GM03348 (cell line): Measurements from ENCODE around the gene ZSCAN16.

Experiments used
- DNase-seq: peaks from one replicate; pipeline ENCODE4 v3.0.0; 2012; ENCODE audit warnings: low spot score

Gene ZSCAN16

DNA sequence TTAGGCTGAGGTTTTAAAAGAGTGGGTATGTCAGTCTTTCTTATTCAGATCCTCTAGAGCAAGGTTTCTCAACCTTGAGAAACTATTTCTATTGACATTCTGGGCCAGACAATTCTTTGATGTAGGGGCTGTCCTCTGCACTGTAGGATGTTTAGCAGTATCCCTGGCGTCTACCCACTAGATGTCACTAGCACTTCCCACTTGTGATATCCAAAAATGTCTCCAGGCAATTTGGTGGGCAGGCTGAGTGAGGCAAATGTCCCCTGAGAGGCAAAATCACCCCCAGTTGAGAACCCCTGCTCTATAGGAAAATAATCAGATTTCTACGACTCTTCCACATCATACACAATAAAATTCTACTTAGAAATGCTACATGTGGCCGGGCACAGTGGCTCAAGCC, 9.6 kb downstream of the ZSCAN16 start:
- peak; percentile 23 for DNase-seq

DNA sequence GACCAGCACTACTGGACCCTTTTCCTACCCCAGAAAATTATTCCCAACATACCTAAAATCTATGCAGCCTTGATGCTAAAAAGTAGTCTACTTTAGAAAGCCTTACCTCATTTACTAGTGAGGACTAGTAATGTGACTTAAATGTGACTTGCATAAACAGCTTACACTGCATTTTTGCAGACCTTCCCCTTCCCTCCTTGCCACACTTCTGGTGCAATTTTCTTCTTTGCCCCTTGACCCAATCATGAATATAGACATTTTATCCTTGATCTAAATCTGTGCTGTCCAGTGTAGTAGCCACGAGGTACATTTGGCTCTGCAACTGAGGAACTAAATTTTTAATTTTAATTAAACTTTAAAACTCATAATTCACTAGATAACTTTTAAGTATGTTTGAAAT, 10.3 kb downstream of the ZSCAN16 start:
- DNase-seq: no peak

DNA sequence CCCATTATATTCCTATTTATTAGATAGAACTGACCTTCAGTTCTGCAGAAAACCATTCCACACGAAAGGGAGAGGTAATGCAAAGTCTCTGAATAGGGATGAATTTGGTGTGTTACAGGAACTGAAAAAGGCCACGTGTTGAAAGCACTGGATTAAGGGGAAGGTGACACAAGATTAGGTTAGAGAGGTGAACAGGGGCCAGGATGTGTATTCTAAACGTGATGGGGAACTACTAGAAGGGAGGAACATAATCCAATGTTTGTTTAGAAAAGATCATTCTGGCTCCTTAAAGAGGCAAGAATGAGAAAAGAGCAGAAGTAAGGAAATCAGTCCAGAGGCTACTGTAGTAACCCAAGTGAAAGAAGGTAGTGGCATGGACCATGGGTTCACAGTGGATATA, 11.0 kb downstream of the ZSCAN16 start:
- DNase-seq: no peak

DNA sequence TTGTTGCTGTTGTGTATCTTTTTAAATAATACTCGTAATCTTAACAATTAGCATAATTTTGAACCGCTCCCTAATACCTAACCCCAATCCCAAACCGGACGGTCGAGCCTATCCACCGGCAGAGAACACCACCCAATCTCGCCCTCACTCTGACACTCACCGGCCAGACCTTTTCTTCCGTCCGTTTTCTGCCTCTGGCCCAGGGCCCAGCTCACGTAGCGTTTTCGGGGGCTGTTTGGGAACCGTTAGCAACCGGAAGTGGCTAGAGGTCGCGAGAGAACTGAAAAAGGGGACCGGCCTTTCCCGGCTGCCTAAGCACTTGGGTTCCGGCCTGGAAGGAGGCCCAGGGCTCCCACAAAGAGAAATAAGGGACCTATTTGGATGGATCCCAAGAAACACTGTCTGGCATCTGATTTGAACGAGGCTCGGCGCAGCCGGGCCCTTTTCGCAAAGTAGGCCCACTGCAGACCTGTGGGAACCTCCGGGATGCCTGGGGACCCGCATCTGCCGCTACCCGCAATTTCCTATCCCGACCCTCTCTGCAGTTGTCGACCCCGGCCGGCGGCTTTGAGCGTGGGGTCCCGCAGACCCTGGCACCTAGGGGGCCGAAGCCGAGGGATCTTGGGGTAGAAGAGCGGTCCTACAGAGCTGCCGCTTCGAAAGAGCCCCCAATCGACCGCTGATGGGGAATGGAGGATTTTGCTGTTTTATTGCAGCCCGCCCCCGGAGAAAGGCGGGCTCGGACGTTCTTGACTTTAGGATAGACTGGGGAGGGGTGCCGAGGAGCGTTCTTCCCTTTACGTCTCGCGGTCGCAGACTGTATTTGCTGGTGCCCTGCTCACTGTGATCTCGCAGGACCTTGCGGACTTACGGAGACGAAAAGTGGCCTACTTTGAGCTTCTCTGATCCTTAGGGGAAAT, 12.4 kb downstream of the ZSCAN16 start:
- DNase-seq: peak; percentile 90

DNA sequence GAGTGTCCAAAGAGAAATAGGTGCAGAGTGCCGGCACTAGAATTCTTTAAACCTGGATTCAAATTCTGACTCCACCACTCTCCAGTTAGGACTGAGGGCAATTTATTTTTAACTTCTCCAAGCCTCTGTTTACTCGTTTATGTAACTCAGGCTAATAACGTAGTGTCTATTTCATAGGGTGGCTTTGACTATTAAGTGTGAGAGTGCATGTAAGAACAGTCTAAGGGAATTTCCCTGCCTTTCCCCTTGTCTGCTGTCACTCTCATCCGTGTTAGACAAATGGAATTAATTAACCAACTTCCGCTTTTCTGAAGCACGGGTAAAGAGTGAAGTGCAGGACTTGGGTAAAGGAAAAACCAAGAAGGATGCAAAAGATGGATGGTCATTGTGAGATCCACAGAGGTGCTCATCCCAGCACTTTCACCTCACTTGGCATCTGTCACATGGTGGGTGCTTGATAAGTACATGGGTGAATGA, 13.1 kb downstream of the ZSCAN16 start:
- no peak for DNase-seq

DNA sequence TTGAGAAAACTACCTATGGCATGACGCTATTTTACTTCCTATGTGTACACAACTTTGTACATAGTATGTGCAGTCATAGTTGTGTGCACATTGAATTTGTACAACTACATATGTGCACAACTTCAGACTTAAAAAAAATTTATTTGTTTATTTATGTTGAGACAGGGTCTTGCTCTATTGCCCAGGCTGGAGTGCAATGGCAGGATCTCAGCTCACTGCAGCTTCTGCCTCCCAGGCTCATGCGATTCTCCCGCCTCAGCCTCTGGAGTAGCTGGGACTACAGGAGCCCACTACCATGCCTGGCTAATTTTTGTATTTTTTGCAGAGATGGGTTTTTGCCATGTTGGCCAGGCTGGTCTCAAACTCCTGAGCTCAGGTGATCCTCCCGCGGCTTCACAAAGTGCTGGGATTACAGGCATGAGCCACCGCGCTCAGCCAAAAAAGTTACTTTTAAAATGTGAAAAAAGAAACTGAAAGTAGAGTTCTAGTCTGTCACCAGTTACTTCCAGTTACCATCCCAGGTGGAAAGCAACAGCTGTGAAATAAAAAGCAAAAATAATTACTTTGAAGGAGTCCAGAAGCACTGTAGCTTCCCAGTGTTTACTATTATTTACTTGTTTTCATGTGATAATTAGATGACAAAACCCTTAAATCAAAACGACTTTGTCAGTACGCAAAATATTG, 15.6 kb downstream of the ZSCAN16 start:
- DNase-seq: no peak

DNA sequence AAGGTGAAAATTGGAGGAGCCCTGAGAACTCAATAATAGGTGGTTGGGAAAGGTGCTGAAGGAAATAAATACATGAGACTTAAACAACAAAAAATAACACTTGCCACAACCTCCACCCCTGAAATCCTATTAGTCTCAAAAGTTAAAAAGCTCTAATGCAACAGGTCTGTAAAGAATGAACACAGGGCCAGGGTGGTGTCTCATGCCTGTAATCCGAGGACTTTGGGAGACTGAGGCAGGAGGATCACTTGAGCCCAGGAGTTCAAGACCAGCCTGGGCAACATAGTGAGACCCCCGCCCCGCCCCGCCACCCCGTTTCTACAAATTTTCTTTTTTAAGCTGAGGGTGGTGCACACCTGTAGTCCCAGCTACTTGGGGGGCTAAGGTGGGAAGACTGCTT, 16.2 kb downstream of the ZSCAN16 start:
- no peak for DNase-seq

DNA sequence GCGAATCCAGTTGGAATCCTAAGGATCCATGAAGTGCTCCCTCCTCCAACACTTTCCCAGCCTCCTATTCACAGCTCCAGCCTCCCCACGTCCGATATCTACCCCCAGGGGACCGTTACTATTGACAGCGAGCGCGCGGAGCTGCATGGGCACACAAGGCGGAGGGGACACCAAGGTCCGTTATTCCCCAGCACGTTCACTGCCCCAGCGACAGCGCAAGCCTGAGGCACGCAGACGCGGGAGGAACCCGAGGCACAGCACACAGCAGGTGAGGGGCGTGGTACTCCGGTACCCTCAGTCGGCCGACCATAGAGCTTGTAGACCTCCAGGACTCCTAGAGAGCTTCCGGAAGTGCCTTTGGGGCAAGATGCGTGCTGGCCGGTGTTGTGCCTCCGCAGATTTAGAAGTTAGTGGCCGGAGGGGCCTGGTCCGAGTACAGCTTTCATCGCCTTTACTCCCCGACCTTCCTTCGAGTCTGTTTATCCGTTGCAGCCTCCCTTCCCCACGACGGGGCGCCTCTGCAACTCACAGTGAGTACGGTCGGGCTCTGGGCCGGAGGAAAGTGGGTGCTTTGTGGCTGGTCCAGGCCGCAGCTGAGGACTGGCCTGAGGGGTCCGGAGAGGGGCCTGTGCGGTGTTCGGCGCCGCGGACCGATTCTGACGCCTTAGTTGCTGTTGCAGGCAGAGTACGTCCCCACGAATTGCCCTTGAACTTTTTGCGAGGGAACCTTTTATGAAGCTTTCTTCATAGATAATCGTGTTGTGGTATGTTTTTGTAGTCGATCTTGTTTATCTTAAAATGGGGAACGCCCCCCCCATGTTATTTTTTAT, 17.3 kb downstream of the ZSCAN16 start, which contains the start of gene ZKSCAN8:
Gene ZKSCAN8 (plus strand): TSS at position 384 of the 830 bp plus-strand sequence. CDS start 6,525 bp downstream, outside the sequence.
- DNase-seq: peak; percentile 87

DNA sequence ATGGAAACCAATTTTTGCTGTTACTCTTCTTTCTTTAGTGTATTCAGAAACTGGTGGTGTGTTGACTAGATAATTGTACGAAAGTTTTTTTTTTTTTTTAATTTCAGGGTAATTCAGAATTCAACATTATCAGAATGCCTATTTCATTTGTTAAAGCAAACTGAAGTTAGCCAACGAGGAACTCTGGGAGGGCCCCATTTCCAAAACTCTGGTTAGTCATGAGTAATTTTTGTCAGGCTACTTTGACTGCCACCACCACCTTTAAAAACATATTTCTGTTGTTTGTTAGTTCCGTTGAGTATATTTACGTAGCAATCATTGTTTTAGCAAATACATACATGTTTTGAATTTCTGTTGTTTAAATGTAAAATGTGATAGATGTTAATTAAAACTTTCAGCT, 18.0 kb downstream of the ZSCAN16 start:
- DNase-seq: peak; percentile 40

DNA sequence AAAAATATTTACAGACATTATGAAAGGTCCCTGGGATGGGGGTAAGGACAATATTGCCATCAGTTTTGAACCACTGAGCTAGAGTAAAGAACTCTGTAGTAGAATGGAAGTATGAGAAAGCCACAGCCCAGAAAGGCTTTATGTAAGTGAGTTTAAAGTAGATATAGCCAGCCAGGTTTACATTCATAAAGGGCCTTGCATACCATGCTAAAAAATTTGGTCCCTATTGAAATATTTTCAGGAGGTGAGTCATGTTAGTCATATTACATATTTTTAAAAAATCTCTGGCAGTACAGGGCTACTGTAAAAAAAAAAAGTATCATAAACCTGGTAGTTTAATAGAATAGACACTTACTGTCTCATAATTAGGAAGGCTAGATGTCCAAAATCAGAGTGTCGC, 20.8 kb downstream of the ZSCAN16 start:
- no peak for DNase-seq

DNA sequence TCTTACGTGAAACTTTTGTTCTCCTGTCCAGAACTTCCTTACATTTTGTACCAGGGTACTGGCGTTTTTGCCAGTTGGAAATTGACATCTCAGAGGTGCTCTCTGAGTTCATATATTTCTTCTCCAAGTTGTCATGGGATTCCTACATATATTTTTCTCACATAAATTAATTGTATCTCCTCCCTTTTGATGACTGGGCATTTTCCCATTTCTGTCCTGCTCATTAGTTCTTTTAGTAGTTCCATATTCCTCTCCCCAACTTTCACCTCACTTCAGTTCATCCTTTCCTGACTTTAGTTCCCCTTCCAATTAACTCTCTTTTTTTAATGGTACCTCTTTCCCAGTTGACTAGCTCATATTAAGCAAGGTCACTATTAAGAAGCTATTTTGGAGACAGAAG, 28.1 kb downstream of the ZSCAN16 start:
- no peak for DNase-seq

DNA sequence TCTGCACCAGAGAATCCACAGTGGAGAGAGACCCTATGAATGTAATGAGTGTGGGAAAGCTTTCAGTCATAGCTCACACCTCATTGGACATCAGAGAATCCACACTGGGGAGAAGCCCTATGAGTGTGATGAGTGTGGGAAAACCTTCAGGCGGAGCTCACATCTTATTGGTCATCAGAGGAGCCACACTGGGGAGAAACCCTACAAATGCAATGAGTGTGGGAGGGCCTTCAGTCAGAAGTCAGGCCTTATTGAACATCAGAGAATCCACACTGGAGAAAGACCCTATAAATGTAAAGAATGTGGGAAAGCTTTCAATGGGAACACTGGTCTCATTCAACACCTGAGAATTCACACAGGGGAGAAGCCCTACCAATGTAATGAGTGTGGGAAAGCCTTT, 29.1 kb downstream of the ZSCAN16 start:
- DNase-seq: no peak

DNA sequence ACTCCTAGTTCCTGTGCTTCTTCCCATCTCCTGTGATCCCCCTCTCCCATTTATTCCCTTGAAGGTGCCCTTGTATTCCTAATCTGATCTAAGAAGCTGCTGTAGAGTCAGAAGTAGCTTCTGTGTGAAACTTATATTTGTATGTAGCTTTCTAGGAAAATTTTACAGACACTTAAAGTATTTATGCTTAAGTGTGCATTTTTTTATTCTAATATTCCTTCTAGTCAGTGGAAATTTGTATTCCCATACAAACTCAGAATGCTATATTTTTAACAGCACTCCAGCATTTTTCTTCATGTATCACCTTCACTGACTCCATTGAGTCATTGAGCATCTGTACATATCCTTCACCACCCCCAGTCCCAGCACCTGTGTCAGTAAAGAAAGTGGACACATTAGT, 29.9 kb downstream of the ZSCAN16 start:
- DNase-seq: no peak

DNA sequence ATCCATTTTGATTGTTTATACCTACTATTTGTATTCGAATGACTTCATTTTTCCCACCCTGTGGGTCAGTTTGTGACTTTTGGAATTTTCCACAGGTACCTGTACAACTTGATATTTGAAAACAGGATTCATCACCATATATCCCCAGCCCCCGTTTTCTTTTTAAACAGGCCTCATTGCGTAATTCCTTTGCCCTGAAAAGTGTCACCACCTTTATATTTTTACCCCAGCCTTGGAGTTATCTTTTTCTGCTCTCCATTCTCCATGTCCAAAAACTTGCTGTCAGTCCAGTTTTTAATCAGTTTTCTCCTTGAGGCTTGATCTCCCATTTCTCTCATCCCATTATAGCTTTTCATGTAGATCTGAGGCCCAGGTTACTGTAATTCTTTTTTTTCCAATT, 33.9 kb downstream of the ZSCAN16 start:
- DNase-seq: no peak

DNA sequence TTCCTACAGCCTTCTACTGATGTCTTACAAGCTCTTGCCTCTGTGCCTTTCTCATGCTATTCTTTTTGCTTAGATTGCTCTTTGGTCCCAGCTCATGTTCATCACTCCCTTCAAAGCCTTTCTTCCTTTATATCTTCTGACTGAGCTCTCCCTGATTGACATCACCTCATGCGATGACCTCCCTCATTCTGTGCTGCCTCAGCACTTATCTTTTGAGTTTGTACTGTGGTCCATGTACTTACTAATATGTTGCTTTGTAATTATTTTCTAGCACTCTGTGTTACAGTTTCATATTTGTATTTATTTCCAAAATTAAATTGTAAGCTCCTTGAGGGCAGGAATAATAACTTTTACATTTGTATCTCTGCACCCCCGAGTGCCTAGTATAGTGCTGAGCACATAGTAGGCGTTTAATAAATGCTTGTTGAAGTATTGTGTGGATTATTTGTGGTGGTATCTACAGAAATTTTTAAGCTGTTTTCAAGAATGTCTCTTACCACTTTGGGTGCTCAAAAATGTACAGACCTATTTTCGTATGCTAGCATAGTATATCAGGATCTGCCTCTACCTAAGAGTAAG, 34.7 kb downstream of the ZSCAN16 start:
- no peak for DNase-seq

DNA sequence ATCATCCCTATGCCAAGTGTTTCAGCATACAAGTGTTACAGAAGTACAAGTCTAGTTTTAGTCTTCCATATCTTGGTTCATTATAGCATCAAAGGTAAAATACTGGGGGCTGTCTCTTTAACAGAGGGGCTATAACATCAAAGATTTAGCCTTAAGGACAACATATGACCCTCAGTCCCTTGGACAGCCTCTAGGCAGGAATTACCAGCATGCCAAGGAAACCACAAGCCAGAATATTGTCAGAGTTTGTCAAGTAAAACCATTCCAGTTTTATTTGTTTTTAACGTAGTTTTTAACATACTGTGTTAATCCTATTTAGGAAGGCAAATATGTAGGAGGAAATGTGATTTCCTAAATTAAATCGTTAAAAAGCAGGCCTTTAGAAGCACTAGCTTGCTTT, 35.8 kb downstream of the ZSCAN16 start:
- no peak for DNase-seq

DNA sequence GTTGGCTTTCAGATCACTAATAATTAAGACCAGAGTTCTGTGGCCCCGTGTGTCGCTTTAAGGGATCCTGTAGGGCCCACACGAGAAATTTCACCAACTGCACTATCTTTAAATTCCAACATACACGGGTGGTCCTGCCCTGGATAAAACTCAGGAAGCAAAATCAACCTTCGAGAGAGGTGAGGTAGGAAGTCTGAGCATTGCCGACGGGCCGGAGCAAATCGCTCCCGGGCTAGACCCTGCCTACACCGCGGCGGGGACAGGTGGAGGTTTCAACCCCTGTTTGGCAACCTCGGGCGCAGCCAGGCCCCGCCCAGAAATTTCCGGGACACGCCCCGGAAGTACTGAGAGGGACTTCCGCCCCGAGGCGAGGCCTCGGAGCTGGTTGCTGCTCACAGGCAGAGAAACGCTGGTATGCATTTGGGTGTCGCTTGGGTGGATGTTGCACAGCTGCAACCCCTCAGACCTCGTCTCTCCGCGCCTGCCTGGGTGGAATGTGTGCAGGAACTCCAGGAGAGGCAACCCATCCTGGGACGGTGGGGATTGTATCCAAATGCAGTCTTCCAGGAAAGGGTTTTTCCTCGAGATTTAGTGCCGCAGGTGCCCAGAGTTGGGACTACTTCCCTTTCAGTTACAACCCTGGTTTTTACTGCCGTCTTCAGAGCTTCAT, 37.1 kb downstream of the ZSCAN16 start:
- peak; percentile 93 for DNase-seq

DNA sequence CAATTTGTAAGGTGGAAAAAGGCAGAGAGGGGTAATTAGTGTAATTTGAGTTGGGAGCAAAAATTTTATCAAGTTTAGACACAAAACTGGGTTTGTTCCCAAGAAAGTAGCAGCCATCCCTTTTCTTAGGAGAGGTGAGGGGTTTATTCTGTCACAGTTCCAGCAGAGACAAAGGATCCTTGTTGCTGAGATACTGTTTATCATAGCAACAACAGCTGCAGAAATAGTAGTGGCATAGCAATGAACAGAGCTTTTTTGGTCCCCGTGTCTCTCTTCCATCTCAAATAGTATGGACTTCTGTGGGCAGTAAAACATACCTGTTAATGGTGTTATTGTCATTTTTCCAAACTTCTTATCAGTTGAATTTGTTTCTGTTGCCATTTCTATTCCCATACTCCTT, 41.2 kb downstream of the ZSCAN16 start:
- DNase-seq: no peak

DNA sequence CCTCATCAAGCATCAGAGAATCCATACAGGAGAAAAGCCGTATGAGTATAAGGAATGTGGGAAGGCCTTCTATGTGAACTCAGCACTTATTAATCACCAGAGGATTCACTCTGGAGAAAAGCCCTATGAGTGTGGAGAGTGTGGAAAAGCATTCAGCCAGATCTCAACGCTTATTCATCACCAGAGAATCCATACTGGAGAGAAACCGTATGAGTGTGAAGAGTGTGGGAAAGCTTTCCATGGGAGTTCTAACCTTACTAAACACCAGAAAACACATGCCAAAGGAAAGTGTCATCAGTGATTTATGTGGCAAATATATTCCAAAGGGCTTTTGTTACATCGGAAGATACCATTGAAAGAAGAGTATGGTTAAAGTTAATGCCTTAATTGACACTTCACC, 42.7 kb downstream of the ZSCAN16 start:
- DNase-seq: peak; percentile 22

DNA sequence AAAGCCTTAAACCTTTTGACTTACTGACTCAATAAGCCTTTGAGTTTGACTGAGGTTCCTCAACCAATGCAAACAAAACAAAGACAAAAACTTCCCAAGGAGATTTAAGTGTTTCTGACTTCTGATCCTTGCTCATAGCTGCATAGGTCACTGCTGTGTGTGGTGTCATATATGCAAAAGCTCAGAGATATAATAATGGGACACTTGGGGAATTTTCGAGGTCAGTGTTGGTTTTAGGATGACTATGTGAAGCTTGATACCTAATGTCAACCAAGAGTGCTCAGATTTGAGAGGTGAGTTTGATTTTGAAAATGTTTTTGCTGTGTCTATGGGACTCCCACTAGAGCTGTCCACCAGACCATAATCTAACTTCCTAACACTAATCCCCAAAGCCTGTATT, 43.5 kb downstream of the ZSCAN16 start:
- no peak for DNase-seq

DNA sequence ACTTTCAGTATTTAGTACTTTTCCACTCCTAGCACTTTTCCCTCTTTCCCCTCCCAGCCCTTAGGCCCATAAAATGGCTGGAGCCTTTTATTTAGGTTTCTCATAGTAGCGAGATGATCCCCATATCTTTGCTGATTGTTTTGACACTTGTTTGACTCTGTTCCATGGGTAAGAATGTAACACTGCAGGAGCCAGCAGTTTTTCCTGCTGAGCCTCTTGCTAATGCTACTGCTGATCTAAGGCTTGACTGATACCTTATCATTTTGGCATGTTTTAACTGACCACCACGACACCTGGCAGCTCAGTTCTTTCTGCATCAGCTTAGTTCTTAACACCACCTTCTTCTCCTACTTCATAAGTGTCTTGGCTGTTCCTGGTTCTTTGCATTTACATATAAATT, 46.9 kb downstream of the ZSCAN16 start:
- DNase-seq: no peak
